HG03342 (cell line): Measurements from ENCODE around the gene ADAMTSL2.

Experiments
- ATAC-seq: cut with Tn5 transposase; IDR thresholded peaks from one replicate; pipeline ENCODE4 v1.9.1; 2021; ENCODE audit warnings: mild to moderate bottlenecking, moderate library complexity; ENCODE audit not compliant: unreplicated experiment

Gene ADAMTSL2

DNA sequence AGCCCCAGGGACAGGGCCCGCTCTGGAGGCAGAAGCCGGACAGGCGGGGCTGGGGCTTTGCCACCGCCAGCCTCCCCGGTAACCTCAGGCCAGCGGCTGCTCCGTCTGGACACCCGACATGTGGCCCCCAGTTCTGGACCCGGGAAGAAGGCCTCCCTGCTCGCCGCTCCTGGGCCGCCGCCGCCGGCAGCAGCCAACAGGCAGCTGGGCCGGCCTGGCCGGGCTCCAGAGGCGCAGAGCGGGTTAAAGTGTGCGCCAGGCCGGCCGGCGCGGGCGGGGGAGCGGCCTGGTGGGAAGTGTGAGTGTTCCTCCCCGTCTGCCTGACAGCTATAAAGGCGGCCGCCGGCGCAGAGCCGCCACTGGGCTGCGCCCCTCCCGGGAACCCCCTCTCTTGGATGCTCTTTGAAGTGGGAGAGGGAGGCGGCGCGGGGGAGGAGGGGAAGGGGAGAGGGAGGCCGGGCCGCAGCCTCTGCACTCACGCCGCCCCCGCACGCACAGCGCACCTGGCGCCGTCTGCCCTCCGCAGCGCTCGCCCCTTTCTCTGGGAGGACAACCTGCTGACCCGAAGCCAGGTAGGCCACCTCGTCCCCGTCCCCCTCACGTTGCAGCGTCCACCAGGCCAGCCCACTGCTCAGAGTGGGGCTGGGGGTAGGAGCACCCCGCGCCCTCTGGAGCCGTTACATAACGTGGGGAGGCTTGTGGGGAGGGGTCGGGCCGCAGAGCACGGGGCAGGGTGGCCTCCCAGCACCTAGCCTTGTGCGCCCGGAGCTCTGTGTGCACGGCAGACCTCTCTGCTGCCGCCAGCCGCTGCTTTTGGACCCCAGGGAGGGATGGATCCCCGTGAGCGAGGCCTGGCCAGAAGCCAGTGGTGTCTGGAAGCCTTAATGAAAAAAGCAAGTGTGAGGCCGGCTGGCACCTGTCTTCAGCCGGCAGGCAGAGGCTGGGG lies at the start of gene ADAMTSL2:
Gene ADAMTSL2, plus strand, starts transcription at position 359 of the 946 bp plus-strand sequence. CDS start 2,009 bp downstream, outside the sequence.
- no peak for ATAC-seq

DNA sequence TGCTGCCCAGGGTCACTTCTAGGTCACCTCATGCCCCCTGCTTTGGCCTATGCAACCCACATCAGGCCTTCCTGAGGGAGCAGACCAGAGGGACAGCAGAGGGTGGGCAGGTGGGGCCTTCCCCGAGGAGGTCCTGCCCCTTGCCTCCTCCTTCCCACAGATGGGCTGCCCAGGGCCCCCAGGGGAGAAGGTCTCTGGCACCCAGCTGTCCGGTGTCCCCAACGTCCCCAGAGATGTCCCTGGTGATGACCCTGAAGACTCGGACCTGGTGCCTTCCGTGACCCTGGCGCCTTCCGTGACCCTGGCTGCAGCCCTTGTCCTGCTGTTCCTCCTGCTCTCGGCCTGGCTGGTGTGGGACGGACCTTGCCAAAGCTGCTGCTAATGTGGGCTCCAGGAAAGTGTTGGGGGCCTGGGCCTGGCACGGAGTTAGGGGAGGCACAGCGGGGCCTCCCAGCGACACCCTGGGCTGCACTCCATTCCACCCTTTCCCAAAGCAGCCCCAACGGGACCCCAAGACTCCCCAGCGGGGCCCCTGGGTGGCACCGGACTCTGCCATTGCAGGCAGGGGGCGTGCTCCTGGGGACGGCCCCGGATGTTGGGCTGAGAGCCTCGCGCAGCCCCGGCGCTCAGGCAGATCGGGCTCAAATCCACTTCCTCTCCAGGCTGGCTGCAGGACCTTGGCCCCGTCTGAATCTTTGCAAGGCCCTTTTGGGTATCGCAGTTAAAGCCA lies 48.8 kb upstream of the ADAMTSL2 start:
- no peak for ATAC-seq

DNA sequence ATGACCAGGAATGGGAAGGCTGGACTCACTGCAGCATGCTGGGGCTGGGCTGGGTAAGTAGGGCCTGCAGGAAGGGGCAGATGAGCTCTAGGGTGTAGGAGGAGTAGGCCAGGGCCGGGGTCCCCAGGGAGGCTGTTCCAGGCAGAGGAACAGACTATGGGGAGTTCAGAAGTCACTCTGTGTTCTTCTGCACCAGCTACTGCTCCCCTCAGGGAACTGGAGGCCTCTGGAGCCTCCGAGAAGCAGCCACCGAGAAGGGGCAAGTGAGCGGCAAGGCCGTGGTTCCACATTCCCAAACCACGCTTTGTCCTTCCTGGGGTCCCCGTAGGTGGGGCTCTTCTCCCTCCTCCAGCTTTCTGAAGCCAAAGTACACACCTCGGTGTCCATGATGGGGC lies 47.2 kb upstream of the ADAMTSL2 start:
- no peak for ATAC-seq

DNA sequence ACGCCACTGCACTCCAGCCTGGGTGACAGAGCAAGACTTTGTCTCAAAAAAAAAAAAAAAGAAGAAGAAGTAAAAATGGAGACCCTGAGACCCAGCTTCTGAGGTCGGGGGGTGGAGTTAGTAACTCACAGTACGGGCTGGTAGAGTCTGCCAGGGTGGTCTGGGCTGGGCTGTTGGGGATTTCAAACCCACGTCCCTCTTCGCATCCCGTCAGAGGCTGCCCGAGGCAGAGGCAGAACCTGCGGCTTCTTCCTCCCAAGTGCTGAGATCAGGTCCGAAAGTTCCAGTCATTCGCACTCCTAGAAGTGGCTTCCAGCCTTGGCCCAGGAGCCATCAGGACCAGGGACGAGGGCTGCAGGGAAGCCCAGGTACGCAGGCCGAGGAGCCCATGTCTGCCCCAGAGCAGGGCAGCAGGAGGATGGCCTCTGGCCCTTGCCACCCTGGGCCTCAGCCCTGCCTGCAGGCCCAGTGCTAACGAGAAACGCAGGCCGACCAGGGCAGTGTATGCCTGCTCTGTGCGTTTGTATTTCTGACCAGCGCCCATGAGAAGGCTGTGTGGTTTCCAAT lies 45.7 kb upstream of the ADAMTSL2 start:
- ATAC-seq: no peak

DNA sequence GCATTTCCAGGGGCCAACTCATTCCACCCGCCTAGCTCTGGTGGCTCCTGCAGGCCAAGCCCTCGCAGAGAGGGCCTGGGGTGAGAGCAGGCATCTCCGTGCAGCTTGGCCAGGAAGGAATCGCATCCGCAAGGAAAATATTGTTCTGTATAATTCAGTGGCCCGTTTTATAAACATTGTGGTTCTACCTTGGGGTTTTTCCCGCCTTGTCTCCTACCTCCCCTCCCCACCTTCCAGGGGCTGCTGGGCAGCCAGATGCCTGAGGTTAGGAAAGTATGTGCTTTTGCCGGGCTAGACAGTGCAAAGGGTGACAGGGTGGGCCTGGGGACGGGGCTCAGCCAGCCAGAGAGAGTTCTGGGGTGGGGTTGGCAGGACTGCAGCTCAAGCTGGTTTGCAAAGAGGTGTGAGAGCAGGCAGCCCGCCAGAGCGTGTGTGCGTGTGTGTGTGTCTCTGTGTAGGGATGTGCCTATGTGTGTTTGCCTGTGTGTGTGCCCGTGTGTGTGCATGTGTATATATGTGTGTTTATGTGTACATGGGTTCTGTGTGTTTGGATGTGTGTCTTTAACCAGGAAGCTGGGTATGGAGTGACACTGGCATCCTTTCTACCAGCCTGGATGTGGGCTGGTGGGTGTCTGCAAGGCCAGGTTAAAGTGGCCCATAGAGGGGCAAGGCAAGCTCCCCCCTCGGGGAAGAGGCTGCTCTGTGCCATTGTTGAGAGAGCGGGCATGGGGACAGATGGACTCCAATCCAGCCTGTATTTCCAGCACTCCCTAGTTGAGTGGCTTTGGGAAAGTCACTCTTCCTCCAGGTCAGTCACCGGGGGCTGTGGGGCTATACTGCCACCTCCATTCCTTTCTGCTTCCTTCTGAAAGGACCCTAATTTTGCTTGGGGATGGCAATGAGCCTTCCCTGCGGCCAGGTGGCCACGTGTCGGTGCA lies 45.0 kb upstream of the ADAMTSL2 start:
- ATAC-seq: no peak

DNA sequence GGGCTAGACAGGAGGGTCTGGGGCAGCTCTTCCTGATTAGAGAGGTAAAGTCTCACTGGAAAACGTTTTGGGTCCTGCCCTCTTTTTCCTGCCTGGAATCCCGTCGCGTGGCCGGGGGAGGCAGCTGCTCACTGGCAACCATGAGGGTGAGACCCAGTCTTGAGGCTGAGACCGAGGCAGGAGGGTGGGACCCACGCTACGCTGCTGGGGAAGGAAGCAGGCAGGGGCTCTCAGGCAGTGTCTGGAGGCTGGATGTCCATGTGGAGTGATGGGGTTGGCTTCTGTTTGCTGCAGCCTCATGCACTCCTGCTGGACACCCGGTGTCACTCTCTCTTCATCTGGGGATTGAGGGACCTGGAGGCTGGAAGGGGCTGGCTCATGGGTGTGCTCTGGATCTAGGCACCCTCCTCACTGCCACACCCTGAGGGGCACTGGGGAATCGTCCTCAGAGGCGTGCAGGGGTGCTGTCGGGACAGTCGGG lies 44.3 kb upstream of the ADAMTSL2 start:
- no peak for ATAC-seq

DNA sequence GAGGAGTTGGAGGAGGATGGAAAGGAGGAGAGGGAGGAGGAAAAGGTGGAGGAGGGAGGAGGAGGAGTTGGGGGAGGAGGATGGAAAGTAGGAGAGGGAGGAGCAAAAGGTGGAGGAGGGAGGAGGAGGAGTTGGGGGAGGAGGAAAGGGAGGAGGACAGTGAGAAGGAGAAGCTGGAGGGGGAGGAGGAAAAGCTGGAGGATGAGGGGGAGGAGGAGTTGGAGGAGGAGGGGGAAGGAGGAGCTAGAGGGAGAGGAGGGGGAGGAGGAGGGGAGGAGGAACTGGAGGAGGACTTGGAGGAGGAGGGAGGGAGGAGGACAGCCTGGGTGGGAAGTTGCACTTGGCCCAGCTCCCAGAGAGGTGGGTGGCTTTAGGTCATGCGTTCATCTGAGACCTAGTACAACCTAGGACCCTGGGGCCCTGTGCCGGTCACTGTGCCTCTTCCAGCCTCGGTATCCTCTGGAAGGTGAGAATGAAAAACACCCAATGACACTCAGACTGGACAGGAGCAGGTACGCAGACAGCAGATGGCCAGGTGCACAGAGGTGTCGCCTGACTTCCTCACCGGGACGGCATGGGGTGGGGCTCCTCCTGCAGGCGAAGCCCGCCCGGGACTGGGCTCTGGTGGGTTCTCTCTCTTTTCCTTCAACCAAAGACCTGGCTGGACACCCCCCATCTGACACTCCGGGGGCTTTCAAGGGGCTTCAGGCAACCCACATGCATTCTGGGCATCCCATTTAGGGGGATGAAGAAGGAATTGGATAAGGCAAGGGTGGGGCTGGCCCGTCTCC lies 43.4 kb upstream of the ADAMTSL2 start:
- no peak for ATAC-seq

DNA sequence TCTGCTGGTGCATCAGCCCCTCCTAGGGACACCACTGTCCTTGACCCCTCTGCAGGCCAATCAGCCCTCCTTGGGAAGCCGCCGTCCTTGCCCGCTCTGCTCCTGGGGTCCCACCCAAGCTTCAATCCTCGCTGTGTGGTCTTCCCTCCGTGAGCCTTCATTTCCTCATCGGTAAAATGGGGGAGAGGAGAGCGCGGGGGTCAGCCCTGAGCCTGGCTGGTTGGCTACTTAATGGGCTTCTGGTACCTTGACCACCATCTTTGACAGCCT lies 42.9 kb upstream of the ADAMTSL2 start:
- no peak for ATAC-seq

DNA sequence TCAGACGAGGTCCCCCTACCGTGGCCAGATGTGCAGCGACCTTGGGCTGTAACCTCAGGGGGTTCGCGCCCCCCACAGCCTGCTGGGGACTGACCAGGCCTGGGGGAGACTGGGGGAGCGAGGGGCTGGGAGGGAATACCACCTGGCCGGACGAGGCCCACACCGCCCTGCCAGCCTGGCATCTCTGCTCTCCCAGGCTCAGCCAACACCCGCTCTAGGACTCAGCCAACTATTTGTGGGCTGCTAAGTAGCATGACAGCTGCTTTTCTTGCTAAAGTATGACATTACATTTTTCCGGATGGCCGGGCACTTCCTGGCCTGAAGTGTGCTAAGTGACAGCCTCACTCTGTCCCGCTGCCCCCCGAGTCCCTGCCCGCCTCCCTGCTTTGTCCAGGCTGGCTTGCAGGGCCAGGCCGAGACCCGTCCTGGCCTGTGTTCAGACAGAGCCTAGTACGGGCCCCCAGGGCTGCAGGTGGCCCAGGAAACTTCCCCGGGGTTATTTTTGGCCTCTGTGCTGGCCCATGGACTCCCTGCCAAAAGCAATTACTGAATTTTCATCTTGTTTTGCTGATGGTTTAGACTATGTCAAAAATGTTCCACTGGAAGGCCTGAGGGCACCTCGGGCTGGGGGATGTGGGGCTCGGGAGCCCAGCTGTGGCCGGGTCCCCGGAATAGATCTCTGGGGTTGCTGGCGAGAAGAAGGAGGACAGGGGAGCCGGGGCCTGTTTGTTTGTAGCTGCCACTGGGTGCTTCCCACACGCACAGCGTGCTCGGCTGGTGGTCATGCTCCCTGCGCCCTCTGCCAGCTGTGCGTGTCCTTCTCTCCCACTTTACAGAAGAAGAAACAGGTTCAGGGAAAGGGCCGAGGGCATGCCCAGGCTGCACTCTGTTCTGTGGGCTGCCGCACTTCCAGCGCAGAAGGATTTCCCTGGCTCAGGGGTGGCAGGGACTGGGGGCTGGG lies 42.2 kb upstream of the ADAMTSL2 start:
- ATAC-seq: no peak

DNA sequence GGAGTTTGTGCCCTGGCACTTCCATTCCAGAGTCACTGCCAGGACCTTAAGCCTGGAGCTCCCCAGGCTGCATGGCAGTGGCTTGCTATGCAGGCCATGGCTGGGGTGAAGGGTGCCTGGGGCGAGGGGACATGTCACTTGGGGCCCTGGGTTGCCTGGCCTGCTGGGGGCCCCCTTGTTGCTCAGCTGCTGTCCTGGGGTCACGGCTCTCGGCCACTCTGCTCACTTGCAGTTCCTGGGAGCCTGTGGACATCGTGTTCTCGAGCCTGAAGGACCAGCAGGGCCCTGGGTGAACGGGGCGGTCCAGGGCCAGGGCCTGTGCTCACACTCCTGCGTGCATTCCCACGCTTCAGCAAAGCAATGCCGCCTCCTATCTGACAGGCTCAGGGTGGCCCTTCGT lies 41.1 kb upstream of the ADAMTSL2 start:
- ATAC-seq: no peak

DNA sequence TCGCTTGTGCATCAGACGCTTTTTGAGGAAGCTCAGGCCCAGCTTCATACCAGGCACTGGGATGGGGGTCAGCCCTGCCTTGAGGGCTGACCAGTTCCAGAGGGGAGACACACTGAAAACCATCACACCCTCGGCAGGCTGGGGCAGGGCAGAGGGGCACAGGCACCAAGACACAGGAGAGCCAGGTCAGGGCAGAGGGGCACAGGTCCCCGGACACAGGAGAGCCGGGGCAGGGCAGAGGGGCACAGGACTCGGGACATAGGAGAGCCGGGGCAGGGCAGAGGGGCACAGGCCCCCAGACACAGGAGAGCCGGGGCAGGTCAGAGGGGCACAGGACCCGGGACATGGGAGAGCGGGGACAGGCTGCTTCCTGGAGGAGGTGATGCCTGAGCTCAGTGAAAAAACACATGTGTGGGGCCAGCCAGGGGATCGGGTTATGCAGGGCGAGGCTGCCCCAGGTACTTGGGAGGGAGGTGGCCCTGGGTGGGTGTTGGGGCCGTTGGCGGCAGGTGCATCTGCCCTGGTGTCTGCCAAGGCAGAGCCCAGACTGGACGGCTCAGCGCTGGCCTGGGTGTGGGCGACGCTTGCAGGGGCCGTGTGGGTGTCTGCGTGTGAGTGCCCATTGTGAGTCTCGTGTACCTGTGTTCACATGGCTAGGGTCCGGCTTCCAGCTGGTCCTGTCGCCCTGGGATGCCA lies 40.5 kb upstream of the ADAMTSL2 start:
- ATAC-seq: no peak

DNA sequence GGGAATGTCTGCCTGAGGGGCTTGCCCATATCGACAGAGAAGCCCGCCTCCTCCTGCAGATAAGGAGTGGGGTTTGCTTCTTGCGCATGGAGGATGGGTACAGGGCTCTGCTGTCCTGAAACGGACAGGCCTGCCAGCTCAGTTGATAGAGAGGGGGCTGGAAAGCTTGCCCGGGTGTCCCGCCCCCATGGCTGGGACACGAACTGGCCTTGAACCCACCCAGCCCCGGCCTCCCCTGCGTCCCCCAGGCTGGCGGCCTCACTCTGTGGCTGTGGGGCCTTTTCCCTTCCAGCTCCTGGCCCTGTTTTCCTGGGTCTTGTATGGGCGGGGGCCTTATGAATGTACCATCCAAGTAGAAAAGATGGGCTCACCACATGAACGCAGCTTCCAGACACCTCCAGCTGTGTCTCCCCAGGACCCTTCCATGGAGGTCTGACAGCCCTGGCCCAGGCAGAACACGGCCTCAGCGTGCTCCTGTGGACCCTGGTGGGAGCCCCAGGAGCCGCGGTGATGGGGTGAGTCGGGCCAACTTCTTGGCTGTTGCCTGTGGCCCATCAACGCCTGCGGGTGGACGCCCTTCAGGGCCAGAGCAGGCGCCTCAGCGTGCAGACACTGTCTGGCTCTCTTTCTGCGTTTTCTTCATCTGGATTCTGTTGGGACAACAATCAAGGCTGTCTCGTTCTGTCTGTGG lies 39.7 kb upstream of the ADAMTSL2 start:
- ATAC-seq: no peak

DNA sequence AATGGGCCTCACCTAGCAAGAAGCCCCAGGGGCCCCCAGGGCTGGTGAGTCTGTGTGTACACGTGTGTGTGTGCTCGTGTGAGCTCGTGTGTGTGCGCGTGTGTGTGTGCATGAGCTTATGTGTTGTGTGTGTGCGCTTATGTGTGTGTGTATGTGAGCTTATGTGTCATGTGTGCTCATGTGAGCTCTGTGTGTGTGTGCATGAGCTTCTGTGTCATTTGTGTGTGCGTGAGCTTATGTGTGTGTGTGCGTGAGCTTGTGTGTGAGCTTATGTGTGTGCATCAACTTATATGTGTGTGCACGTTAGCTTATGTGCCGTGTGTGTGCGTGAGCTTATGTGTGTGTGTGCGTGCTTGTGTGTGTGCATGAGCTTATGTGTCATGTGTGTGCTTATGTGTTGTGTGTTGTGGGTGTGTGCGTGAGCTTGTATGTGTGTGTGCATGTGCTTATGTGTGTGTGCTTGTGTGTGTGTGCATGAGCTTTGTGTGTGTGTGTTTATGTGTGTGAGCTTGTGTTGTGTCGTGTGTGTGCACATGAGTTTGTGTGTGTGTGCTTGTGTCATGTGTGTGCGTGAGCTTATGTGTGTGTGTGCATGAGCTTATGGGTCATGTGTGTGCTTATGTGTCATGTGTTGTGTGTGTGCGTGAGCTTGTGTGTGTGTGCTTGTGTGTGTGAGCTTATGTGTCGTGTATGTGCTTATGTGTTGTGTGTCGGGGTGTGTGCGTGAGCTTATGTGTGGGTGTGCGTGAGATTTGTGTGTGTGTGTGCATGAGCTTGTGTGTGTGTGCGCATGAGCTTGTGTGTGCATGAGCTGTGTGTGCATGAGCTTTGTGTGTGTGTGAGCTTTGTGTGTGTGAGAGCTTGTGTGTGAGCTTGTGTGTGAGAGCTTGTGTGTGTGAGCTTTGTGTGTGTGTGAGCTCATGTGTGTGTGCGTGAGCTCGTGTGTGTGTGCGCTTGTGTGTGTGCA lies 38.9 kb upstream of the ADAMTSL2 start:
- ATAC-seq: no peak

DNA sequence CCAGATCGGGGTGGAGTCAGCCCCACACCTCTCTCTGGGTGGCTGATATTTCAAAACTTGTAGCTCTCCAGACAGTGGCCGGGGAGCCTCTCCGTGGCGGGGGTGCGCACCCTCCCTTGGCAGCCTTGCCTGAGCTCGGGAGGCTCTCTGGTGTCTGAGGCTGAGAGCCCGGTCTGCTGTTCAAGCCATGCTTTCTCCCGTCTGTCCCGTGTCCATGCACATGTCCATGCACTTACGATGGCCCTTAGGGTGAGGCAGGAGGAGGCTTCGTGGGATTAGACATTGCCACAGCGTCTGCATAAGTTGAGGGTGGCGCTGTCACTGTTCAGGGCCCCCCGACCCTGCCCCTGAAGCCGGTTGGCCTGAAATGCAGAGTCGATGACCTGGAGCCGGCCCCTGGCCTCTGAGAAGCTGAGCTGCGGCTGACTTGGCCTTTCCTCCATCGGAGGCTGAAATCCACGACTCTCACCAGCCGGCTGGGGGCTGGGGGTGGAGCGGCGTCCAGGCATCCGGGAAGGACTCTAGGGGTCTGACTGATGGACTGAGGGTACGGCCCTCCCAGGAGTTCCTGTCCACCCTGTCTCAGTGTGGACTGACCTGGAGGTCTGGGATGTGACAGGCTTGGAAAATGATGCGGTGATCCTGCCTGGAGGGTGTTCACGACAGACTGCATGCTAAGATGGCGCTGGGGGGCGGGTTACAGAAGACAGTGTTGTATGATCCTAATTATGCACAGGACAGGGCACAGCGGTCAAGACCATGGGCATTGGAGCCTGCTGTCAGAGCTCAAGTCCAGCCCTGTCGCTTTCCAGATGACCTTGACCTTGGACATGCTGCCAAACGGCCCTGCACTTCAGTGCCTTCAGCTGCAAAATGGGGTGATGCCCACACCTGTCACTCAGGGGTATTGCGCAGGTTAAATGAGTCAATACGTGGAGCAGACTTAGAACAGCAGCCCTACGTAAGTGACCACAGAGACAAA lies 37.4 kb upstream of the ADAMTSL2 start:
- no peak for ATAC-seq
